ENCODE data around the gene CCDC70.

The CCDC70 gene

GRCh38 chr13:51912511-51913225 lies 50.9 kb downstream of the CCDC70 start:
- CTCF ChIA-PET: interaction anchor here (0.9 to 1.1 kb wide), 3 partner anchors 10 to 215 kb away, joined by 3 to 4 read pairs (median 4); no protein-coding TSS in a partner anchor
- H3K4me1 Mint-ChIP-seq: peaks cover 25% of the 10 kb centered on the region
- no peak overlapping the region for H3K4me3 Mint-ChIP-seq
- H3K9me3 Mint-ChIP-seq: no peaks in the 10 kb centered on the region
- DNase-seq: no peak
- H3K27me3 Mint-ChIP-seq: peaks cover 7% of the 10 kb centered on the region
- no peak overlapping the region for H3K27ac Mint-ChIP-seq
- H3K36me3 Mint-ChIP-seq: no peaks in the 10 kb centered on the region

- no peak for DNase-seq
- CTCF ChIA-PET: interaction anchor here (0.9 to 1.4 kb wide), 4 partner anchors 10 to 214 kb away, joined by 3 to 7 read pairs (median 4); no protein-coding TSS in a partner anchor
- H3K27ac Mint-ChIP-seq: no peak overlapping the region
- no peaks in the 10 kb centered on the region for H3K9me3 Mint-ChIP-seq
- H3K27me3 Mint-ChIP-seq: peaks cover 7% of the 10 kb centered on the region
- no peaks in the 10 kb centered on the region for H3K36me3 Mint-ChIP-seq
- no peak overlapping the region for H3K4me3 Mint-ChIP-seq
- peaks cover 25% of the 10 kb centered on the region for H3K4me1 Mint-ChIP-seq
These were observed 51.8 kb downstream of the CCDC70 start for GRCh38 chr13:51913421-51914136.

- no peak overlapping the region for H3K27ac Mint-ChIP-seq
- no peaks in the 10 kb centered on the region for H3K36me3 Mint-ChIP-seq
- CTCF ChIA-PET: interaction anchor here (1.3 to 1.5 kb wide), 3 partner anchors 9 to 18 kb away, joined by 4 to 7 read pairs (median 4); no protein-coding TSS in a partner anchor
- peaks cover 7% of the 10 kb centered on the region for H3K27me3 Mint-ChIP-seq
- no peak for DNase-seq
- peaks cover 21% of the 10 kb centered on the region for H3K4me1 Mint-ChIP-seq
- H3K4me3 Mint-ChIP-seq: no peak overlapping the region
- H3K9me3 Mint-ChIP-seq: no peaks in the 10 kb centered on the region
These were observed 52.3 kb downstream of the CCDC70 start for GRCh38 chr13:51914137-51914493.

Data from activated naive CD4-positive, alpha-beta T cell treated with anti-CD3 and anti-CD28 coated beads, Interleukin-2, amount 10 ng/mL, durations not matched to agents 7 days and 5 days (primary cell).